ENCODE data around the gene CLBA1. TPM values are rescaled to one million over a fixed set of nuclear protein-coding genes. Genes with fewer than 3 reads are reported as not detected.

Gene CLBA1
- total RNA-seq, 4 donors from 2014 or later = 1.3 to 11.1 (median 10.1) TPM; not detected in 1

DNA sequence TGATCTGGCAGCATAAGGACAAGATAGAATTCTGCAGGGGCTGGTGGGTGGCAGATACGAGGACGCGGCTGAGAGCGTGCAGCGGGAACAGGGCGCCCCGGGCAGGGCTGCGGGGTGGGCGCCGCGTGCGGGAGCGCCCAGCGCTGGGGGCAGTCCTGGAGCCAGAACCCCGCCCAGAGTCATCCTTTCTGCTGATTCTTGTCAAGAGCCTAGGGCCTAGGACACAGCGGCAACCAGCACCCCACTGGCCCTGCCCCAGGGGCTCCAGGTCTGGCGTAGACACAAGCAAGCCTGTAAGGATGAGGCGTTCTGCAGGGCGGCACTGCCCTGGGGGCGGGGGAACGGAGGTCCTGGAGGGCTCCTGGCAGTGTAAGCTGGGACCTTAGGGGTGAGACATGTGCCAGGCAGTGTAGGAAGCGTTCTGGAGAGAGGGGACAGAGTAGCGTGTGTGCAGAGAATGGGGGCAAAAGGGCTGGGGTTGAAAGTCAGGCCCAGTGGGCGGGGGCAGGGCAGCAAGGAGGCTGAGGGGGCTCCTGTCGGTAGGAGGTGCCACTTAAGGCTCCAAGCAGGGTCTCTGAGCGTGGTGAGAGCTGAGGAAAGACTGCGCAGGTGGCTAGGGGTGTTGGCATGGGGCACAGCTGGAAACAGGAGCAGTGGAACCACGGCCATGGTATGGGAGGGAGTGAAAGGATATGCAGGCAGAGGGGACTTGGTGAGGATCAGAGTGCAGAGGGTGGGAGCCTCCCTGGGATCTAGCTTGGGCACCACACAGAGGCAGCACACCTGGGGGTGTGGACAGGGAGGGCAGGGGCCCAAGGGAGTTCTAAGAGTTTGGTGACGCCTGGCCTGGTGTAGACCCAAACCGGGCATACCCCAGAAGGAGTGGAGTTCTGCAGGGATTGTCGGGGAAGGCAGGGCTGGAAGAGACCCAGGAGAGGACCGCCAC lies 6.6 kb upstream of the CLBA1 start:
- intact Hi-C loops (cut with DNase I; ENCODE audit: low total_unique reads) = loop anchor here (5.0 kb wide), 1 partner anchor 43 kb away; the partner anchor contains the start of gene CDCA4
- DNase-seq = peak in 1 of 2 donors; percentile 39
- Histone ChIP-seq H3K27ac (peak overlapping the region in 1 of 2 donors; percentile 38), H3K27me3 (no peaks in the 10 kb centered on the region), H3K36me3 (no peaks in the 10 kb centered on the region), H3K4me3 (peak overlapping the region in 1 of 2 donors; percentile 52), H3K4me1 (peaks cover 12 to 39% of the 10 kb centered on the region in 2 donors), H3K9me3 (no peaks in the 10 kb centered on the region)
- TF ChIP-seq, protein P1, sequence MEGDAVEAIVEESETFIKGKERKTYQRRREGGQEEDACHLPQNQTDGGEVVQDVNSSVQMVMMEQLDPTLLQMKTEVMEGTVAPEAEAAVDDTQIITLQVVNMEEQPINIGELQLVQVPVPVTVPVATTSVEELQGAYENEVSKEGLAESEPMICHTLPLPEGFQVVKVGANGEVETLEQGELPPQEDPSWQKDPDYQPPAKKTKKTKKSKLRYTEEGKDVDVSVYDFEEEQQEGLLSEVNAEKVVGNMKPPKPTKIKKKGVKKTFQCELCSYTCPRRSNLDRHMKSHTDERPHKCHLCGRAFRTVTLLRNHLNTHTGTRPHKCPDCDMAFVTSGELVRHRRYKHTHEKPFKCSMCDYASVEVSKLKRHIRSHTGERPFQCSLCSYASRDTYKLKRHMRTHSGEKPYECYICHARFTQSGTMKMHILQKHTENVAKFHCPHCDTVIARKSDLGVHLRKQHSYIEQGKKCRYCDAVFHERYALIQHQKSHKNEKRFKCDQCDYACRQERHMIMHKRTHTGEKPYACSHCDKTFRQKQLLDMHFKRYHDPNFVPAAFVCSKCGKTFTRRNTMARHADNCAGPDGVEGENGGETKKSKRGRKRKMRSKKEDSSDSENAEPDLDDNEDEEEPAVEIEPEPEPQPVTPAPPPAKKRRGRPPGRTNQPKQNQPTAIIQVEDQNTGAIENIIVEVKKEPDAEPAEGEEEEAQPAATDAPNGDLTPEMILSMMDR (IDR thresholded peaks at IDR 0.05) = no peak
- no peak for TF ChIP-seq POLR2A (IDR thresholded peaks at IDR 0.05)

DNA sequence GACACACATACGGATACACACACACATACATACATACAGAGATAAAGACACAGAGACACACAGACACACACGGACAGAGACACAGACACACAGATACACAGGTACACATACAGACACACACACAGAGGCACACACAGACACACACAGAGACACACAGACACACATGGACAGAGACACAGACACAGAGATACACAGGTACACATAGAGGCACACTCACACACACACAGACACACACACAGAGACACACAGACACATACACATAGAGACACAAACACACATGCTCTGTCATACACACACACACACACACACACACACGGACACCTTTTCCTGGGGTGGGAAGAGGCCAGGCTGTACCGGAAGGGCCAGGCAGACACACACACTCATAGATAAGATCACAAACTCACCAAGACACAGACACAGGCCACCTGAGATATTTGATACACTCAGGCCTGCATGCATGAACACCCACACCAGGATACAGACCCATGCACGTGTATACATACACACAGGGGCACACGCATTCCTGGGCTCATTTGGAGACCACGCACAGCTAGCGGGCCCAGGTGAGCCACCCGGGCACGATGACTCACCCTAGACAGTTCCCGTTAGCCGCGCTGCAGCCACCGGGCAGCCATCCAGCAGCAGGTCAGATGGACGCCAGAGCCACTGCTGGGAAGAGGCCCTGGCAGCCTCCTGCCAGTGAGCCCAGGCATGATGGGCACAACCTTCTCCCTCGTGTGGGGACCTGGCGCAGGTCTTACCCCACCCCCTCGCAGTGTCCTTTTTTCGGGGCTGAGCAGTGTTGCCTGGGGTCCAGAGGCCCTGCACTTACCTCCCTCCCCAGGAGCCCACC lies 5.6 kb upstream of the CLBA1 start:
- H3K4me1 ChIP-seq = peaks cover 7 to 30% of the 10 kb centered on the region in 2 donors
- peak; percentile 55 to 65 for DNase-seq

DNA sequence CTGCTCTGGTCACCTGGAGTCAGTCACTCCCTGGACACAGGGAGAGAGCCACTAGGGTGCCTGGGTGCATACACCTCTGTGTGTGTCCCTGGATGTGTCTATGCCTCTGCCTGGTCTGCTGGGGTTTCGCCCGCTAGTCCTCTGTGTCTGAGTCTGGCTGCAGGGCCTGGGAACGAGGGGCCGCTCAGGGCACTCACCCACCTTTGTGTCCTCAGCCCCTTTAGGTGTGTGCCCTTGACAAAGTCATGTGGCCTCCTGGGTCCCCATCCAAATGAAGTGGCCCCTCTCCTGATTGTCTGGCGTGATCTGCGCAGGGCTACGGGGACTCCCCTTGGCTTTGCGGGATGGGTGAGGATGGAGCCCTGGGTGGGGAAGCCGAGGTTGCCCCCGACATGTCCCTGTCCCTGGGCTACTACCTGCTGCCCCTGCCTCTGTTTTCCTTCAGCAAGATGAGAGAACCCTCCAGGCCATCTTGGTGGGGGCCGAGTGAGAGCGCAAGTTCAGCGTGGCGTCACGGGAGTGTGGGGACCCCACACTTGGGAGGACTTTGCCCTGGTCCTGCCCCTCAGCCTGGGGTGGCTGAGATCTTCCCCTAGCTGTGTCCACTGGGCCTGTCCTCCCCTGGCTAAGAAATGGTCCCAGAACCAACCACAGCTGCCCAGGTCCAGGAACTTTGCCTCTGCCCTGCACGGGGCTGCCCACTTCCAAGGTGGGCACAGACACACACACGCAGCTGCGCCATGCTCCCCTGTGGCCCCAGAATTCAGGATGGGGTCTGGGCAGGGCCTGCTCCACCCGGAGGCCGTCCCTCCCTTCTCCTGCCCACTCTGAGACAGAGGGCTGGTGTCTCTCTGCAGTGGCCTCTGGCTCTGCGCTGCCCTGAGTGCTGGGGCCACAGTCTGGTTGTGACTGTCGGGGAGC lies 4.7 kb upstream of the CLBA1 start:
- no peak overlapping the region for H3K4me3 ChIP-seq
- no peak for DNase-seq
- no peak overlapping the region for H3K27ac ChIP-seq
- no peaks in the 10 kb centered on the region for H3K27me3 ChIP-seq
- H3K4me1 ChIP-seq = peaks cover 0 to 21% of the 10 kb centered on the region in 2 donors
- TF ChIP-seq POLR2A (IDR thresholded peaks at IDR 0.05) = no peak
- TF ChIP-seq, protein P1 (IDR thresholded peaks at IDR 0.05) = no peak
- H3K9me3 ChIP-seq = no peaks in the 10 kb centered on the region
- intact Hi-C loops (cut with DNase I; ENCODE audit: low total_unique reads) = no loop called here
- H3K36me3 ChIP-seq = no peaks in the 10 kb centered on the region

More for the DNA sequence above, 5.6 kb upstream of the CLBA1 start:
- no peak overlapping the region for H3K4me3 ChIP-seq
- peak overlapping the region in 1 of 2 donors; percentile 33 for H3K27ac ChIP-seq
- H3K36me3 ChIP-seq = no peaks in the 10 kb centered on the region
- H3K27me3 ChIP-seq = no peaks in the 10 kb centered on the region
- intact Hi-C loops (cut with DNase I; ENCODE audit: low total_unique reads) = loop anchor here (5.0 kb wide), 1 partner anchor 42 kb away; the partner anchor contains the start of gene CDCA4
- no peak for TF ChIP-seq POLR2A (IDR thresholded peaks at IDR 0.05)
- H3K9me3 ChIP-seq = no peaks in the 10 kb centered on the region

DNA sequence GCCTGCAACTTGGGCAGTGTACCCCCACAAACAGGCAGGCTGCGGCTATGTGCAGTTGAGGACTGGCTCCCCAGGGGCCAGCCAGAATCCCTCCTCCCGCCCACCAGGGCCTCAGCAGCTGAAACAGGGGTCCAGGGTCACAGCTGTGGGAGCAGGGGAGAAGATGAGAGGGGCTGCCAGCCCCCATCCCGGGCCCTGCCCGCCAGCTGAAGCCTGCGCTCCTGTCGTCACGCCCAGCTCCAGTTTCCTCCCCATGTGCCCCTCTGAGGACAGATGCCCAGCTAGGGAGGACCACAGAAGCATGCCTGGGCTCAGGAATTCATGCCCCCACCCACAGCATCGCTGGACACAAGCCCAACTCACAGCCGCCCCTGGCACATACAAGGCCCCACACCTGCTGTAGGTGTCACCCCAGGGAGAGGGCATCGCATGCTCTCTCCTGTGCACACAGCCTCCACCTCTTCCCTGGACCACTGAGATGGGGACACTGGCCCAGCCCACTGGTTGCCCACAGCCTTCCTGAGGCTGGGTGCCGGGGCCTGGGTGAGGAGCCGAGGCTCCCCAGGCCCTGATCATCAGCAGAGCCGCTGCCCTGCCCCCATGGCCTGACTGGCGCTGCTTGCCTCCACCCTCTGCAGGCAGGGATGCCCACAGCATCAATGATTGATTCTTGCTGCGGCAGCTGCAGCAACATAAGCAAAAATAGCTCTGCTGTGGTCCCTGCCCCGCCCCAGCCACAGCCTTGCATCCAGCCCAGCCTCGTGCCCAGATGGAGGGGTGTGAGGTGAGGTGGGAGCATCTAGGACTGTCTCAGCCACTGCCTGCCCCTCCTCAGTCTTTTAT lies 3.7 kb upstream of the CLBA1 start:
- Histone ChIP-seq H3K9me3 (no peaks in the 10 kb centered on the region), H3K4me1 (peaks cover 0 to 11% of the 10 kb centered on the region in 2 donors), H3K27ac (no peak overlapping the region), H3K36me3 (no peaks in the 10 kb centered on the region), H3K27me3 (no peaks in the 10 kb centered on the region), H3K4me3 (no peak overlapping the region)
- intact Hi-C loops (cut with DNase I; ENCODE audit: low total_unique reads) = no loop called here
- no peak for TF ChIP-seq POLR2A (IDR thresholded peaks at IDR 0.05)
- TF ChIP-seq, protein P1 (IDR thresholded peaks at IDR 0.05) = no peak
- no peak for DNase-seq

Measured in uterus (tissue), 4 donors.